ENCODE measurements around the gene PRR22.

GRCh38 chr19:5784581-5785147, at the start of gene PRR22:
- TF ChIP-seq POLR2A (IDR thresholded peaks at IDR 0.05; ENCODE audit: low read length) (no peak), GATA1 (IDR thresholded peaks at IDR 0.05; ENCODE audit: low read depth, low read length) (no peak)
